HG02642 (cell line): ENCODE data around the gene SORCS2.

ENCODE experiments used
- ATAC-seq: cut with Tn5 transposase; IDR thresholded peaks from one replicate; pipeline ENCODE4 v1.9.1; 2021; ENCODE audit warnings: mild to moderate bottlenecking; ENCODE audit not compliant: unreplicated experiment, poor library complexity

SORCS2 gene

DNA sequence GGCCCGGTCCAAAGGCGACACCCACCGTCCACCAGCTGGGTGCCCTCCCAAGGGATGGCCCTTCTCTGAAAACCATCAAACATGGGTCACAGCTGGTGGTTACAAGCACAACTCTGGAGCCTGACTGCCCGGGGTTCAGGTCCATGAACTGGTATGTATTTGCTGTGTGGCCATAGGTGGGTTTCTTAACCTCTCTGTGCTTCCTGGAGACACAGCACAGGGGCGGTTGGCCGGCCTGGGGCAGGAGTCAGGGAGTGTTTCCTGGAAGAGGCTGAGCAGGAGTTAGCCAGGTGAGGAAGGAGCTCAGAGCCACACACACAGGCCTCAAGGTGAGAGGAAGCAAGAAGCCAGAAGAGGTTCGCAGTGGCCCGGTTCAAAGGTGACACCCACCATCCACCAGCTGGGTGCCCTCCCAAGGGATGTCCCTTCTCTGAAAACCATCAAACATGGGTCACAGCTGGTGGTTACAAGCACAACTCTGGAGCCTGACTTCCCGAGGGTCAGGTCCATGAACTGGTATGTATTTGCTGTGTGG lies 486.0 kb downstream of the SORCS2 start:
- no peak for ATAC-seq

DNA sequence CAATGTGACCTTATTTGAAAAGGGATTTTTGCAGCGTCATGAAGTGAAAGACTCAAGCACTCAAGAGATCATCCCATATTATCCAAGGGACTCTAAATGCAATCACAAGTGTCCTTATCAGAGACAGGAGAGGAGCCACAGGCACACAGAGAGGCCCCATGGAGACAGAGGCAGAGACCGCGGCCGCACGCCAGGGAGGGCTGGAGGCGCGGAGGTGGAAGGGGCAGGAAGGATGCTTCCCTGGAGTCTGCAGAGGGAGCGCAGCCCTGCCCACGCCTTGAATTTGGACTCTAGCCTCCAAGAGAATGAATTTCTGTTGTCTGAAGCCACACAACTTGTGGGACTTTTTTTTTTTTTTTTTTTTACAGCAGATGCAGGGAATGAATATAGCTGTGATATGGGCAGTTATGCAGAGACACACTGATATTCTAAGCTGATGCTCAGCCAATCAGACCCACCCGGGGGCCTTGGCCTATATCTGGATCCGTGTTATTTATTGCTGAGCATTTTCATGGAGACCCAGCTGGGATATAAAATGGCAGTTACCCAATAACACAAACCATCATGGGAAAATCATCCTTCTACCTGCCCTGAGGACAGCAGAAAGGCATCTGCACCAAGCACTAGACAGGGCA lies 487.2 kb downstream of the SORCS2 start:
- ATAC-seq, result no peak

- no peak for ATAC-seq
Measured at GRCh38 chr4:7680106-7680505, 487.8 kb downstream of the SORCS2 start.

DNA sequence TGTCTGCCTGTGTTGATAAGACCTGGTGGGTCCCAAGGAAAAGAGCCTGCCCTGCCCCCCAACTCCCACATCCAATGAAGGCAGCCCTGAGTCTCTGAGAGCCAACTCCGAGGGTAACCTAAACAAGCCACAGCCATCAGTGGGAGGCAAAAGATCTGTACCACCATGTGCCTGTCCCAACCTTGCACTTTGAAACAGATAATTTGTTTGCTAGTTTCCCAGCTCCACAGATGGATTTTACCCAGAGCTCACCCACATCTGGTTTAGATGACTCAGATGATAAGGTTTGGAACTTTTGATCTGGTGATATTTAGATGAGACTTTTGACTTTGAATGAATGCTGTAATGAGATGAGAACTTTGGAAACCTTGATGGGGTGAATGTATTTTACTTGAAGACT lies 488.4 kb downstream of the SORCS2 start:
- no peak for ATAC-seq

DNA sequence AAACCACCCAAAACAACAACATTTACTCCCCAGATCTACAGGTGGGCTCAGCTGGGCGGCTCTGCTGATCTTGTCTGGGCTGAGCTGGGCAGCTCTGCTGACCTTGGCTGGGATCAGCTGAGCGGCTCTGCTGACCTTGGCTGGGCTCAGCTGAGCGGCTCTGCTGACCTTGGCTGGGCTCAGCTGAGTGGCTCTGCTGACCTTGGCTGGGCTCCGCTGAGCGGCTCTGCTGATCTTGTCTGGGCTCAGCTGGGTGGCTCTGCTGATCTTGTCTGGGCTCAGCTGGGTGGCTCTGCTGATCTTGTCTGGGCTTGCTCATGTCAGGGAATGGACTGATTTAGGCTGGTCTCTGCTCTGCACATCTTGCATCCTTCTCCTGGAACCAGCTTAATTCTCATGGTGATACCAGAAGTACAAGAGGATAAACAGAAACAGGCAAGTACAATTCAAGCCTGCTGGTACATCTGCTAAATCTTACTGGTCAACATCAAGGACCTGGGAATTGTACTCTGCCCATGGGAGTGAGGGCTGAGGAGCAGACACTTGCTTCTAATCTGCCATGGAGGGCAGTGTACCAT lies 490.9 kb downstream of the SORCS2 start:
- no peak for ATAC-seq

- ATAC-seq, result no peak
Measured at GRCh38 chr4:7684294-7684693, 492.0 kb downstream of the SORCS2 start.

DNA sequence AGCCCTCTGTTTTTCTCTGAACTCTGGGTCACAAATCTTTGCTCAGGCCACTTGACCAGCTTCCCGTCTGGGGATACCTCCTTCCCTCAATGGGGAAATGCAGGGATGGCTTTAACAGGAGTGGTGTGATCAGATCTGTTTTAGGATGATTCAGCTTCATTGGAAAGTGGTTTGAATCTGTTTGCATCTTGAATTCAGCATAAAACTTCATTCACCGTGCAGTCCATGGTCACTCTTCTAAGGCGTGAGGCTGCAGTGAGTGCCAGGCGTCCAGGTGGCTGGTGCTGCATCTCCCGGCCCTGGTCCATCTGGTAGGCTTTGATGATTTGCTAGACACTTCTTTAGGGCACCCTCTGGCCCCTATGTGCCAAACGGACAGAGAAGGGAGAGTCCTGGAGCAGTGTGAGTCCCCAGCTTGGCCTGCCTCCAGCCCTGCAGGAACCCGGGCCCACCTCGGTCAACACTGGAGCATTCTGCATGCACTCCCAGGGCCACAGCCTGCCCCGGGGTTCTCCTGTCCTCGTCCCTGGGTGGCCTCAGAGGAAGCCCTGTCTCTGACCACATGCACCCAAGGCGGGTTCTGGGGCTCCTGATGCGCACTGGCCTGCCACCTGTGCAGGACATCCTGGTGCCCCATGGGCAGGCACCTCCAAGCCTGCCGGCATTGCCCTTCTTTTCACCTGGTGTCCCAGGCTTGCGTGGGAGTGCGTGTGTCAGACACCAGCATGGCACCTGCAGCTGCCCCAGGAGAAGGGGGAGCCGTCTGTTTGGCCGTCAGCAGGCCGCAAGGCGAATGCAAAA lies 493.9 kb downstream of the SORCS2 start:
- no peak for ATAC-seq

DNA sequence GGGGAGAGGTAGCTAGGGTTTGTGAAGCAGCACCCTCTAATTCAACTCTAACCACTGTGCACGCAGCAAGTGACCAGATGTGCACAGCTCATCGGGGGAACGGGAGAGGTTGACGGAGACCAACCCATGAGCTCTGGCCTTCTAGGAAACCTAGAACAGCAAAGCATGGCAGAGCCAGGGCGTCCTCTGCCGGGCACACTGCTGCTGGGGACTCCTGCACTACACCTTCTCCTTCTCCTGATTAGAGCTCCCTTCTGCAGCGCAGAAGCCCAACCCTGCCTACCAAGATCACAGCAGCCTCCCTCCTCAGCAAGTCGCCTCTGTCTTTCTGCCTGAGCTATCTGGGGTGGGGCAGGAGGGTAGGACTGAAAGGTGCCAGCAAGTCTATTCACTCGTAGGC lies 494.7 kb downstream of the SORCS2 start:
- no peak for ATAC-seq

- no peak for ATAC-seq
Measured at GRCh38 chr4:7687796-7688195, 495.5 kb downstream of the SORCS2 start.

- ATAC-seq, result no peak
Measured at GRCh38 chr4:7689773-7690693, 497.7 kb downstream of the SORCS2 start.

- ATAC-seq, result no peak
Measured at GRCh38 chr4:7691061-7691460, 498.7 kb downstream of the SORCS2 start.

DNA sequence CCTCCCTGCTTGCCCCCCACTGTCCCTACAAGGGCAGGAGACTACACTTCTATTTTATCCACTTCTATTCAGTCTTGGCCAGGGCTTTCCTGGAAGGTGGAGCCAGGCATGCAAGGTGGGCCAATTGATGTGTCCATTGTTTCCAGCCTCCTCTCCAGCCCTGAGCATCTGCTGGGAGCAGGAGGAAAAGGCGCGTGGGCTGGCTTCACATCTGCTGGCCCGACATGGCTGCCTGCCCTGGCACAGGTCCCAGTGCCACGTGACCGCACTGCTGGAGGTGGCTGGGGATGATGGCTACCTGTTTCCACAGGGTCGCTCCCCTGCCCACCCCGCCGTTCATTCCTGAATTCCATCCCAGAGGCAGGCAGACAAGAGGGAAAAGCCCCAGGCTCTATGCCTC lies 499.6 kb downstream of the SORCS2 start:
- ATAC-seq, result no peak

- ATAC-seq, result no peak
Measured at GRCh38 chr4:7692451-7693236, 500.3 kb downstream of the SORCS2 start.

GRCh38 chr4:7693237-7693608 lies 500.9 kb downstream of the SORCS2 start:
- ATAC-seq, result no peak

DNA sequence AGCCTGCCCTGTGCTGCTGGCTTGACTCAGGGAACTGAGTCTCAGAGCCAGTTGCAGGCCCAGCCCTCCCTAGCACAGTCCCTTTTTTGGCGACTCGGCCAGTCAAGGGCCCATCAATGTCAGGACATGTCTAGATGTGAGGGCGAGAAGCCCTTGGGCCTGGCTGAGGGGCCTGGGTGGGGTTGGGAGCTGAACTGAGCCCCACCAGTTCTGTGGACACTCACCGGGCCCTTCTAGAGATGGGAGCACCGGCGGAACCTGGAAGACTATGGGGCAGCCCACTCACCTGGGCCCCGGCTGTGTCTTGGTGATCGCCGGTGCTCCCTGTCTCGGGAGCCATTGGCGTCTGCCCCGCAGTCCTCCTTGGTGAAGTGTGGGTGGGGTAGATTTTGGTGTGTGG lies 501.4 kb downstream of the SORCS2 start:
- no peak for ATAC-seq

DNA sequence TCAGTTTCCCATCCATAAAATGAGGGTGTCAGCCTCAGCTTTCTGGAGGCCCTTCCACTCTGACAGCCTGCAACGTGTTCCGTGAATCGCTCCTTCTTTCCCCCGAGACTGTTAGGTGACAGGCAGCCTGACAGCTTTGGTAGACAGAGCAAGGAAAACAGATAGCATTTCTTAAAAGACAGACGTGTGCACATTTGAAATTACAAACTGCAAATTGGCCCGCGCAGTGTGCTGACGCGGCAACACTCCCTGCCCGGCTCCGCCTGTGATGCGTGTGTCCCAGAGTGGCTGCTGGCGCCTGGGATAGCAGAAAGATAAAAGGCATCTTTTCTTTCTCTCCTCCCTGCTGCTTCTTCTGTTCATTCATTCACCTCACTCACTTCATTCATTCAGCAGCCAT lies 502.0 kb downstream of the SORCS2 start:
- ATAC-seq, result no peak

DNA sequence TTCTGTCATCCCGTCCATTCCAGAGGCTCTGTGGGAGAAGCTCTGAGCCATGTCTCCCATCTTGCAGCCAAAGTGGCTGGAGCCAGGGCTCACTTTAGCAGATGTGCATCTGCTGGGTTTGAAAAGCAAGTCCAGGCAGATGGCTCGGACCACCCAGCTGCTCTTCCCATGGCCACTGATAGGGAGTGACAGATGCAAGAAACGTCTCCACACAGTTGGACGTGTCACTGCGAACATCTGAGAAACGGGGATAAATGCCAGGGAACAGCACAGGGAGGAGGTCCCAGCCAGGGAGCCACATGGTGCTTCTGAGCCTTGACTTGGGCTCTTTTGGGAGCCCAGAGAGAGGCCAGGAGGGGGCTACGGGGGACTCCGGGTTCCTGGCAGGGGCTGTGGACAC lies 505.0 kb downstream of the SORCS2 start:
- ATAC-seq, result no peak

- no peak for ATAC-seq
Measured at GRCh38 chr4:7697821-7698220, 505.5 kb downstream of the SORCS2 start.

DNA sequence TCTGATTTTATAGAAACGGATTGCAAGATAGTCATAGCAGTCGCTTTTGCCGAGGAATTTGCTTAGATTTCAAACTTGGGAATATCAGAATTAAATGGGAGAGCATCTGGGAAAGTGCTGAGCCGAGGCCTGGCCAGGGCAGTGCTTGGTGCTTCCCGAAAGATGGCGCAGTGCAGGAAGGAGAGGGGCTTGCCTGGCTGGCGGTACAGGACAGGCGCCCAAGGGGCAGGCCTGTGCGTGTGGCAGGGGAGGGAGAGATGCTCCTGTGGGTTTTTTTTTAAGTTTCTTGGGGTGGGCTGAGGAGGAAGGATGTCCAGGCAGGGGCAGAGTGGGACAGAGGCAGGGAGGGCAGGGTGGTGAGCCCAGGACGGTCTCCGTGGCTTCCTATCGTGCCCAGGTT lies 506.2 kb downstream of the SORCS2 start:
- no peak for ATAC-seq

DNA sequence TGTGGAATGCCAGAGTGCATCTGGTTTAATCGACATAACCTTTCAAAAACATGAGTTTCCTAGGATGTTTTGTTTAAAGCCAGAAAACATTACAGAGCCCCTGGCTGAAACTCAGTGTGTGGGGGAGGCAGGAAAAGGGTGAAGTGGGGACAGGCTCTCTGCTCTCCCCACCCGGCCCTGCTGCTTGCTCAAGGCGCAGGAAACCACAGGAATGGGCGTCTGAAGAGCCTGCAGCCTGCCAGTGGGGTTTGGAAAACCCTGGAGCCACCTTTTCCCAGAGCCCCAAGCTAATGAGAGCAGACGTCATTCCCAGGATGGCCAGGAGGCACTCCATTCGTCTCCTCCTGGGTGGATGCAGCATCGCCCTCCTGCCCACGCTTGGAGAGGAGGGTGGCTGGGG lies 506.7 kb downstream of the SORCS2 start:
- no peak for ATAC-seq
